NCI-H1417 treated with DMSO at 0.1 percent for 48 hours (cell line): ENCODE data around the gene CNDP2.

Experiments used
- DNase-seq: peaks from one replicate; lab custom pipeline; 2025; lab: John Stamatoyannopoulos, UW

Gene CNDP2

GRCh38 chr18:74495581-74496507 lies at the start of gene CNDP2:
Gene CNDP2, plus strand, starts transcription at chr18:74496363. Its CDS starts 3,611 bp downstream, at chr18:74499974.
- DNase-seq = peak; percentile 98

DNA sequence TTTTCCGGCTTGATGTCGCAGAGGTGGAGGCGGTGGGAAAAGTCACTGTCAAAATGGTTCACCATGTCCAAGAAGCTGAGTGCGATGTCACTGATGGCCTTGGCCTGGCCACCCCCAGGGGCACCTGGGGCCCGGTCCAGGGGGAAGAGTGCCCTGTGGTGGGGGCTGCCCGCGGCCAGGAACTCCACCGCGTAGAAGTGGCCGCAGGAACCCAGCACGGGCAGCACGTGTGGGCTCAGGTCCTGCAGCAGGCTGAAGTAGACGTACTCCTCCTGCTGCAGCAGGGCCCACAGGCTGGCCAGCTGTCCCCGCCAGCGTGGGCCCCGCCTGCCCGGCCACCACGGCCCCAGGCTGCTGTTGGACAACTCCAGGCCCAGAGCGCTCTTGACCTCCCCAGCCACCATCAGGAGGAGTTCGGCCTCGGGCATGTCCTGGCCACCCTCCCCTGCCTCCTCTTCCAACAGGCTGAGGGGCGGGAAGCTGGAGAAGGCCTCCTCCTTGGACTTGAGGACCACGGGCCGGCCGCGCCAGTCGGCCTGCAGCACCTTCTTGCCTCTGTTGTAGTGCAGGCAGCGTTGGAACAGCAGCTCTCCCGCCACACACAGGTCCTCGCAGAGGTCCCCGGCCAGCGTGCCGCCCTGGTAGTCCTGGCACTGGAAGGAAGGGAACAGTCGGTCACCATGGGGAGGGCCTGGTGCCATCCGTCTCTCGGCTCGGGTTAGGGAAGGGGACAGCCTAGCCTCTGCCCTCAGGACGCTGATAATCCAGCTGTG lies 49.3 kb upstream of the CNDP2 start:
- DNase-seq = no peak

- no peak for DNase-seq
These were observed 48.6 kb upstream of the CNDP2 start for GRCh38 chr18:74447404-74448152.

- DNase-seq = no peak
These were observed 45.5 kb upstream of the CNDP2 start for GRCh38 chr18:74450626-74451025.

- no peak for DNase-seq
These were observed 45.0 kb upstream of the CNDP2 start for GRCh38 chr18:74451148-74451547.

DNA sequence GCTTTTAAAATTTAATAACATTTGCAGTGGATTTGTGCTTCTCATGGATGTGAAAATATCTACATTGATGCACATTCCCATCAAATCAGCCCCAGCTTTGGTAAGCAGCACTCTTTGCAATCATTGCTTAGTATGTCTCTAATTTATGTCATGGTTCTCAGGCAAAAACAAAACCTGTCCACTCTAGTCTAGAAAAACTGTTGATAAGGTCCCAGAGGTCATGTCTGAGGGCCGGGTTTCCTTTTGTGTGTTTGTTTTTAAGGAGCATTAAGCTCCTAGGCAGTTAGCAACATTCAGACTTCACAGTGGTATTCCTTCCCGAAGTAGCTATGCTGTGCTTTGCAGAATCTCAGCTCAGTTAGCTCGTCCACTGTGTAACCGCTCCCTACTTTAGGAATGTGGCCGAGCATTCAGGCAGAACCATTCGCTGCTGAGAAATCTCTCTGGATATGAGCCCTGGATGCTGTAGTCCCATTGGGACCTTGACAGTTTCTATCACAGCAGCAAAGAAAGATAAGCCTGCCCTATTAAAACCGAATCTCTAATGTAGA lies 43.1 kb upstream of the CNDP2 start:
- DNase-seq = no peak

DNA sequence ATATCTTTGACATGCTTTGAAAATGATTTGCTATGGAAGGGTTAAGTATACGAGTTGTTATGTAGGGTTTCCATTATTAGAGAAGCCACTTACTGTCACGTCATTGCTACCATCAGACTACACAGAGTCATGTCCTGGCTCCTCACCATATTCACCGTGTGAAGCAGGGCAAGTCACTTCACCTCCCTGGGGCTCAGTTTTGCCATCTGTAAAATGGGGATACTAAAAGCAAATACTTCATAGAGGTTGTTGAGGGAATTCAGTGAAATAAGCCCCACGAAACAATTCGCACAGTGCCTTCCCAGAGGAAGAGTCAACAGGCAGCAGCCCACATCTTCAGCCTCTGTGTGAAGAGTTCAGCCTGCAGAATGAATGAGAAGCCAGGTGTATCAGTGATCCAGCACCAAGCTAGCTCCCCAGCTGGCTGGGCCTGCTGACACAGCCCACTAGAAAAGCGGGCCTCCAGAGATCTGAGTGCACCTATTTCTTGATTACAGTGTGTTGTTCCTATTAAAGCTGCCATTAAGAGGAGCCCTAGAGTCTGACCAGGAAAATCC lies 42.4 kb upstream of the CNDP2 start:
- no peak for DNase-seq

DNA sequence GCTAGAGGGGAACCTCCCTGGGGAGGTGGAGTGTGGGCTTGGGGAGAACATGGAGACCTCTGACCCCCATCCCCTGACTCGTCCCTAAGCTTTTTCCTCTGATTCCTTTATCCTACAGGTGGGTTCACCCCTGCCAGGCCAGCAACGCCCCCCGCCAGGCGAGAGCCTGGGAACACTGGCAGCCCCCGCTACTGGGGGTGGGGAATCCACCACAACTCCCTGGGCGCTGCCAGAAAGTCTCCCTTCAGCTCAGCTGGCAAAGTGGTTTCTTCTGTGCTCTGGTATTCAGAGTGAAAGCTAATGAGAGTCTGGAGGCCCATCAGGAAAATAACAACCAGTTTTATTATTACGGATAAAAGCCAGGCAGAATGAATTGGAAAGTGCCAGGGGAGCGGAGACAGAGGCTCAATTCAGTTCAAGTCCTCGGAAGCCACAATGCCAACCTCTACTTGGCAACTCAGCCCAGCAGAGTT lies 41.8 kb upstream of the CNDP2 start:
- DNase-seq = no peak

DNA sequence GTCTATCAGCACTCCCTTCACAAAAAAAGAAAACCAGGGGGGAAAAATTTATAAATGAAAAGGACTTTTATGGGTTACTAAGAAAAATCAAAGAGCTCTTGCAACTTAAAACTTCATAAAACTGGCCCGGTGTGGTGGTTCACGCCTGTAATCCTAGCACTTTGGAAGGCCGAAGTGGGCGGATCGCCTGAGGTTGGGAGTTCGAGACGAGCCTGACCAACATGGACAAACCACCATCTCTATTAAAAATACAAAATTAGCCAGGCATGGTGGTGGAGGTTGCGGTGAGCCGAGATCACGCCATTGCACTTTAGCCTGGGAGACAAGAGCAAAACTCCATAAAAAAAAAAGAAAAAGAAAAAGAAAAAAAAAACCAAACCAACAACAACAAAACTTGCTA lies 40.8 kb upstream of the CNDP2 start:
- no peak for DNase-seq

DNA sequence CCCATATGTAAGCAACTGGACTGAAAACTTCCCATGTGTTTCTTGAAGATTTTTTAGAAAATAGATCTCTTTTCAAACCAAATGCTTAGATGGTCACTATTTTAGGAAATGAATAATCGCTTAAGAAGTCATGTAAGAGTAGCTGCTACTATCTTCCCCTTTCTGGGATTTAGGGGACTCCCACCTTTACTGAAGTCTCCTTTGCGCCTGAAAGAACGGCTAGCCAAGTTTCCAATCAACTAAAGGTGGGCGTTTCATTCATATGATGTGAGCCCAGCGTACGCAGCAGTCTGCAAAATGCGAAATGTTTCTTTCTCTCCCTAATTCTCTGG lies 40.2 kb upstream of the CNDP2 start:
- DNase-seq = no peak

DNA sequence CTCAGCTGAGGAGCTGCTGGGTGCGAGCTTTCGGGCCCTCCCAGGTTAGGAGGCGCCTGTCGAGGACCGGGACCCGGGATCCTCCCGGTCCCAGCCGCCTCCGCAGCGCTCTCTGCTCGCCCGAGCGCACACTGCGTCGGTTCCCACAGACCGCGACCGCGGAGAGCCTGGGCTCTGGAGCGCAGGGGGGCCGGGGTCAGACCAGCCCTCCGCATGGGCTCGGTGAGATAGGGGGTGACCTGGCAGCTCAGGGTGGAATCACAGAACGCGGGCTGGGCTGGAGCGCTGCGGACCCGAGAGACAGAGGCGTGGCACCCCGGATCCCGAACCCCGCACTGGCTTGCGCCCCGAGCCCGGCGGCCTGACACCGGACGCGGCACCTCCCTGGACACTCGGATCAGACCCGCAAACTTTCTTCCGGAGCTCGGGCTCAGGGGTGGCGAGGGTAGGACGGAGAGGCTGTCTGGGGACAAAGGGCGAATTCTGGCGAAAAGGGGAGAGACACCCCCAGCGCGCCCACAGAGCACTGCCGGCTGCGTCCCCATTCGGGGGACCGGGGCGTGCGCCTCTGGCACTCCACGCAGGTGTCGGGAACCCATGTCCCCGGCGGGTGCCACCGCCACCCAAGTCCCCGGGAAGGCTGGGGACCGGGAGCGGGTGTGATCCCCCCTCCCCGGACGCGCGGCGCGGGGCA lies 39.7 kb upstream of the CNDP2 start:
- no peak for DNase-seq

GRCh38 chr18:74457043-74457724 lies 39.0 kb upstream of the CNDP2 start, which contains the start of gene DIPK1C:
Gene DIPK1C, minus strand, starts transcription at chr18:74457308. Its CDS starts 49 bp downstream, at chr18:74457259.
- no peak for DNase-seq

GRCh38 chr18:74457725-74458421 lies 38.3 kb upstream of the CNDP2 start:
- DNase-seq = no peak

DNA sequence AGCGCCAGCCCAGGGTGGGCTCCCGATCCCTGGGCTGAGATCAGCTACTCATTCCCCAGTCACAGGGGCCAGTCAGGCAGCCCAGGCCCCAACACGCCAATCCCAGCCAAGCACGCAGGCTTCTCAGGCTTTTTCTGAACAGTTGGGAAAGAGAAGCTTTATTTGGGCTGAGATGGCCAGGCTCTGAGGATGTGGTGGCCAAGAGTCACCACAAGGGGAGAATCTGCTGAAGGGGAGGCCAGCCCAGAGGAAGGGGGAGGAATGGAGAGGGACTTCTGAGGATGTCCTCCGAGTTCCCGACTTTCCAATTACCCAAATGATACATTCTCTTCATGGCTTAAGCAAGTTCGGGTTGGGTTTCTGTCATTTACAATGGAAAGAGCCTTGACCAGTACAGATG lies 36.3 kb upstream of the CNDP2 start:
- no peak for DNase-seq

GRCh38 chr18:74460825-74461224 lies 35.3 kb upstream of the CNDP2 start:
- no peak for DNase-seq

- DNase-seq = no peak
These were observed 32.9 kb upstream of the CNDP2 start for GRCh38 chr18:74463254-74463653.

DNA sequence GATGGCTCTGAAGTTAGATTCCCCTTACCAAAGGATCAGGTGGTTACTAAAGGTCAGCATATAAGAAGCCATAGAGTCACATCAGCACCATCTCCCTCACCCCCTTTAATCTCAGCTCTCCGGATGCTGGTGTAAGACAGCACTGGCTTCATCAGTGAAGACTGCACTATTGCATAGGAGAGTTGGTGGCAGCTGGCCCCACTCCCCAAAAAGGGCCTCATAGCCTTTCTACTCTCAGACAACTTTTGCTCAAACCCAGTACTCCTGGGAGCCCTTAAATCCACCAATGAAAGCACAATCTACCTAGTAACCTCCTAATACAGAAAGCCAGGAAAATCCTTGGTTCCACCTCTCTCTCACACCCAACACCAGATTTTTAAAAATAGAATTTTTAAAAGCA lies 32.2 kb upstream of the CNDP2 start:
- DNase-seq = no peak

- no peak for DNase-seq
These were observed 30.4 kb upstream of the CNDP2 start for GRCh38 chr18:74465775-74466174.

DNA sequence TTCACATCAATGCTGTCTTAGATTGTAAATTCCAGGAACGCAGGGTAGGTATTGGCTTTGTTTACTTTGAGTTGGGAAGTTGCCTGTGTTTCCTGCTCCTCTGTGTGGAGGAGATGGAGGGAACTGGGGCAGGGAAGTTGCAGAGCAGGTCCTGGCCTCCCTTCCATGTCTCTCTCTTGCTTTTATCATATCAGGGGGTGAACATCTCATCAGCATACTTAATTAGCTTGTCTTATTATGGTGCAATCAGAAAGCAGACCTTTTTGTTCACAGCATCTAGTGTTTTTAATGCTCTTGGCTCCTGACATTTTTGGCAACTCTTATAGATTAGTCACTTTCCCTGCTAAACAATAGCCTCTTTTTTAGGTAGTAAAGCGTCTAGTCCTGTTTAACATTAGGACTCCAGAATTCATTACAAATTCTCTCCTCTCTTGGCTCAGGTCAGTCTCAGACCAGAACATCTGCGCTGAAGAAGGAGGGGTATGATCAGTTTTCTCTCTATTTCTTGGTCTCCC lies 27.6 kb upstream of the CNDP2 start:
- DNase-seq = no peak

GRCh38 chr18:74472312-74472711 lies 23.9 kb upstream of the CNDP2 start:
- DNase-seq = no peak
